ENCODE results near the gene GLCE. TPM values are rescaled to one million over a fixed set of nuclear protein-coding genes. Genes with fewer than 3 reads are reported as not detected.
A peak's percentile ranks its signal among the peaks of the same experiment; 100 is the strongest.

GLCE gene
- total RNA-seq, 3 donors from 2014 or later (not counting 1 experiment from before 2014, with no cell fraction given) = 2.0 to 4.5 (median 3.4) TPM

DNA sequence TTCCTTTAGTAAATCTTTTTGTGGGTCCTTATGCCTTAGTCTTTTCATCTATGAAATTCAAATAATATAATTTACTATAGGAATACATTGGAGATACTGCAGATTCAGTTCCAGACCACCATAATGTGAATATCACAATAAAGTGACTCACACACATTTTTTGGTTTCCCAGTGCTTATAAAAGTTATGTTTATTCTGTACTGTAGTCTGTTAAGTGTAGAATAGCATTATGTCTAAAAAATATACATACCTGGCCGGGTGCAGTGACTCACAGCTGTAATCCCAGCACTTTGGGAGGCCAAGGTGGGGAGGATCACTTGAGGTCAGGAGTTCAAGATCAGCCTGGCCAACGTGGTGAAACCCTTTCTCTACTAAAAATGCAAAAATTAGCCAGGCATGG is 84.4 kb downstream of the GLCE start:
- no peaks in the 10 kb centered on the region for H3K9me3 Mint-ChIP-seq
- H3K4me1 Mint-ChIP-seq = no peaks in the 10 kb centered on the region
- H3K27me3 Mint-ChIP-seq (ENCODE audit: low read depth in 2 of 2) = no peaks in the 10 kb centered on the region
- Histone ChIP-seq H3K4me1 (ENCODE audit: control insufficient read depth, insufficient read depth, low read length) (no peaks in the 10 kb centered on the region), H3K9me3 (ENCODE audit: control insufficient read depth, insufficient read depth, low read length) (no peaks in the 10 kb centered on the region), H3K36me3 (ENCODE audit: control insufficient read depth, insufficient read depth, low read length) (no peaks in the 10 kb centered on the region), H3K4me3 (ENCODE audit: low read length) (no peak overlapping the region), H3K27ac (ENCODE audit: low read length) (no peak overlapping the region), H3K27me3 (ENCODE audit: control insufficient read depth, insufficient read depth, low read length) (no peaks in the 10 kb centered on the region)
- 26% methylated on average over 2 of the region's 2 CpGs for WGBS (ENCODE audit: insufficient coverage)
- TF ChIP-seq, protein P1, sequence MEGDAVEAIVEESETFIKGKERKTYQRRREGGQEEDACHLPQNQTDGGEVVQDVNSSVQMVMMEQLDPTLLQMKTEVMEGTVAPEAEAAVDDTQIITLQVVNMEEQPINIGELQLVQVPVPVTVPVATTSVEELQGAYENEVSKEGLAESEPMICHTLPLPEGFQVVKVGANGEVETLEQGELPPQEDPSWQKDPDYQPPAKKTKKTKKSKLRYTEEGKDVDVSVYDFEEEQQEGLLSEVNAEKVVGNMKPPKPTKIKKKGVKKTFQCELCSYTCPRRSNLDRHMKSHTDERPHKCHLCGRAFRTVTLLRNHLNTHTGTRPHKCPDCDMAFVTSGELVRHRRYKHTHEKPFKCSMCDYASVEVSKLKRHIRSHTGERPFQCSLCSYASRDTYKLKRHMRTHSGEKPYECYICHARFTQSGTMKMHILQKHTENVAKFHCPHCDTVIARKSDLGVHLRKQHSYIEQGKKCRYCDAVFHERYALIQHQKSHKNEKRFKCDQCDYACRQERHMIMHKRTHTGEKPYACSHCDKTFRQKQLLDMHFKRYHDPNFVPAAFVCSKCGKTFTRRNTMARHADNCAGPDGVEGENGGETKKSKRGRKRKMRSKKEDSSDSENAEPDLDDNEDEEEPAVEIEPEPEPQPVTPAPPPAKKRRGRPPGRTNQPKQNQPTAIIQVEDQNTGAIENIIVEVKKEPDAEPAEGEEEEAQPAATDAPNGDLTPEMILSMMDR (IDR thresholded peaks at IDR 0.05) = no peak
- H3K36me3 Mint-ChIP-seq = no peaks in the 10 kb centered on the region
- DNase-seq (no peak), ATAC-seq (no peak)
- no peak overlapping the region for H3K27ac Mint-ChIP-seq
- intact Hi-C loops (cut with micrococcal nuclease) = no loop called here
- no peak overlapping the region for H3K4me3 Mint-ChIP-seq

DNA sequence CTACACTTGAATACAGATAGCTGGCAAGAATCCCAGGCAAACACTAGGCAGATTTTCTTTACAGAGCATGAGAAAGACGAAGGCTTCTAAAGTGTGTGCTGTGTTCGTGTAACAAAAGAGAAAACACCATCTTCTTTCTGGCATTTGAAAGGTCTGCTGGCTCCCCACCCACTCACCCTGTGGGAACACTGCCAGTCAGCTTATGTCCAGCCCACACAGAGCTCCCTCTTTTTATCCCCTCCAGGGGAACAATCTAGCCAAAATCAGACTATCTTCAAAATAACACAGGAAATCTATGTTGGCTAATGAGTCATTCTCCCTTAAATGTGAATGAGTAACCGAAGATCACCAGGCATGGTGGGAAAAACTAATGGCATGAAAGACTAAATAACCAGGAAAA is 92.7 kb downstream of the GLCE start:
- Histone ChIP-seq H3K27me3 (ENCODE audit: control insufficient read depth, insufficient read depth, low read length) (no peaks in the 10 kb centered on the region), H3K4me1 (ENCODE audit: control insufficient read depth, insufficient read depth, low read length) (no peaks in the 10 kb centered on the region), H3K4me3 (ENCODE audit: low read length) (no peak overlapping the region), H3K27ac (ENCODE audit: low read length) (no peak overlapping the region), H3K36me3 (ENCODE audit: control insufficient read depth, insufficient read depth, low read length) (no peaks in the 10 kb centered on the region), H3K9me3 (ENCODE audit: control insufficient read depth, insufficient read depth, low read length) (no peaks in the 10 kb centered on the region)
- Mint-ChIP-seq H3K36me3 (no peaks in the 10 kb centered on the region), H3K9me3 (no peaks in the 10 kb centered on the region), H3K4me1 (peaks cover 0 to 5% of the 10 kb centered on the region in 2 donors), H3K27me3 (ENCODE audit: low read depth in 2 of 2) (no peaks in the 10 kb centered on the region), H3K4me3 (no peak overlapping the region), H3K27ac (no peak overlapping the region)
- TF ChIP-seq, protein P1 (IDR thresholded peaks at IDR 0.05) = no peak
- ATAC-seq (no peak), DNase-seq (no peak)
- 90% methylated on average over 3 of the region's 3 CpGs for WGBS (ENCODE audit: insufficient coverage)
- intact Hi-C loops (cut with micrococcal nuclease) = no loop called here

DNA sequence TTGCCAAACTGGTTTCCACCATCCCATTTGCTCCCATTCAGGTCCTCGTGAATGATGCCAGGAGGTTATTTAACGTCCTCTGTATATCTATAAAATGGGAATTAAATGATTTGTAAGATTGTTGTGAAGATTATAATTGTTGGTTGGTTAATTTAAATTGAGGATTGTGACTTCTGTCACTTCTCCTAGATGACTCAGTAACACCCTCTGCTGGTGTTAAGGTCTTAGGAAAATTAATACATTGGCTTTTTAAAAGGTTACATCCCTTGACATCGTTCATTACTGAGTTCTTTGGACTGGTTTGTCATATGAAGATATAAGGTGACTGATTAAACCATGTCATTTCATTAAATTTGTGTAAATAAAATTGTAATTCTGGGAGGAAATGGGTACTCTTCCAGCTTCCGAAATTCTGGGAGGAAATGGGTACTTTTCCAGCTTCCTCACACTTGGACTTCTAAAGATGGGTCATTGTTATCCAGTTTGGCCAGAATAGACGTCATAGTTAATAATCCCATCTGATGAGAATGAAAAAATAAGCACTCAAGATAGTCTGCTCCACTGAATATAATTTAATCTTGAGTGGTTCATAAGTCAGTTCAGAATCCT is 105.0 kb downstream of the GLCE start:
- H3K27me3 Mint-ChIP-seq (ENCODE audit: low read depth in 2 of 2) = no peaks in the 10 kb centered on the region
- no peak overlapping the region for H3K27ac Mint-ChIP-seq
- no peak overlapping the region for H3K4me3 Mint-ChIP-seq
- H3K9me3 Mint-ChIP-seq = no peaks in the 10 kb centered on the region
- WGBS (ENCODE audit: insufficient coverage) = 20% methylated on average over 2 of the region's 5 CpGs
- H3K36me3 ChIP-seq (ENCODE audit: control insufficient read depth, insufficient read depth, low read length) = no peaks in the 10 kb centered on the region
- H3K27me3 ChIP-seq (ENCODE audit: control insufficient read depth, insufficient read depth, low read length) = no peaks in the 10 kb centered on the region
- intact Hi-C loops (cut with micrococcal nuclease) = loop anchor here (5.0 kb wide), 1 partner anchor 203 kb away; no protein-coding TSS in a partner anchor
- TF ChIP-seq, protein P1 (IDR thresholded peaks at IDR 0.05) = no peak
- no peak overlapping the region for H3K27ac ChIP-seq (ENCODE audit: low read length)
- H3K9me3 ChIP-seq (ENCODE audit: control insufficient read depth, insufficient read depth, low read length) = no peaks in the 10 kb centered on the region
- H3K4me1 ChIP-seq (ENCODE audit: control insufficient read depth, insufficient read depth, low read length) = no peaks in the 10 kb centered on the region
- H3K4me3 ChIP-seq (ENCODE audit: low read length) = no peak overlapping the region
- H3K4me1 Mint-ChIP-seq = no peaks in the 10 kb centered on the region
- no peak for ATAC-seq
- peak in 1 of 2 donors; percentile 48 for DNase-seq
- H3K36me3 Mint-ChIP-seq = no peaks in the 10 kb centered on the region

DNA sequence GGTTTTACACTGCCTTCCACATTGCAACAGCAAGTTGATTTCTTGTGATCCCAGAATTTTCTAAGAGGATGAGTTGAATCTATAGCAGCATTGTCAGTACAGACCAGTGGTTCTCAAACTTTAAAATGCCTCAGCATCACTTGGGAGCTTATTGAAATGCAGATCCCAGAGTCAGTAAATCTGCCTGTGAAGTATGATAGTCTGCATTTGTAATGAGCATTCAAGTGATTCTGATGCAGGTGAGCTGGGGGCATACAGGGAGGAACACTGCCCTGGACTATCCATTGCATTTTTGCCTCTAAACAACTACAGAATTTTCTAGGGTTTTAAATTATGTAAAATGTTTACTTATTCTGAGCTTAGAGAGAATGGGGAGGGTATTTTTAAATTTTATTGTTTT is 110.8 kb downstream of the GLCE start:
- intact Hi-C loops (cut with micrococcal nuclease) = no loop called here
- H3K4me1 Mint-ChIP-seq = no peaks in the 10 kb centered on the region
- Histone ChIP-seq H3K27ac (ENCODE audit: low read length) (no peak overlapping the region), H3K36me3 (ENCODE audit: control insufficient read depth, insufficient read depth, low read length) (no peaks in the 10 kb centered on the region), H3K27me3 (ENCODE audit: control insufficient read depth, insufficient read depth, low read length) (no peaks in the 10 kb centered on the region), H3K4me1 (ENCODE audit: control insufficient read depth, insufficient read depth, low read length) (no peaks in the 10 kb centered on the region), H3K4me3 (ENCODE audit: low read length) (no peak overlapping the region), H3K9me3 (ENCODE audit: control insufficient read depth, insufficient read depth, low read length) (no peaks in the 10 kb centered on the region)
- TF ChIP-seq, protein P1 (IDR thresholded peaks at IDR 0.05) = no peak
- DNase-seq (no peak), ATAC-seq (no peak)
- no peaks in the 10 kb centered on the region for H3K9me3 Mint-ChIP-seq
- H3K36me3 Mint-ChIP-seq = no peaks in the 10 kb centered on the region
- H3K27me3 Mint-ChIP-seq (ENCODE audit: low read depth in 2 of 2) = peaks cover 0 to 10% of the 10 kb centered on the region in 2 donors
- no peak overlapping the region for H3K4me3 Mint-ChIP-seq
- H3K27ac Mint-ChIP-seq = no peak overlapping the region

All from natural killer cell (primary cell).